ENCODE data around the gene UBQLN4. TPM values are rescaled to one million over a fixed set of nuclear protein-coding genes. Genes with fewer than 3 reads are reported as not detected.
"Not testable (repeated sequence)": the region's sequence is repeated elsewhere in the genome, so short reads cannot be mapped to it uniquely, and the experiment has no call there.

Gene UBQLN4
- polyA plus RNA-seq, 4 donors: 46.9 to 61.7 (median 51.8) TPM

- DNase-seq (ENCODE audit: low read depth in 4 of 4, low spot score in 2 of 4): no peak
Observed at GRCh38 chr1:156081180-156081916, 27.8 kb upstream of the UBQLN4 start.

DNA sequence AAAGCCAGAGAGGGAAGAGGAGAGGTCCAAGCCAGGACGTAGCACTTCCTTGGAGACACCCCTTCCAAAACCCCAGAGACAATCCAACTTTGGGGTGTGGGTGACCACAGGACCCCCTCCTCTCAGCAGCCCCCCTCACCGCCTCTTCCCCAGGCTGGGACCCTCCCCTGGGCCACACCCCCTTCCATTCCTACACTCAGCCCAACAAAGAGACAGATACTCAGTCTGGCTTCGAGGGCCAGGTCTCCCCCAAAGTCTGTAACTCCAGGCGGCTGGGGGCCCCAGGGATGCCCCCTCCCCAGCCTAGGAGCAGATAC, 27.2 kb upstream of the UBQLN4 start:
- DNase-seq (ENCODE audit: low read depth in 4 of 4, low spot score in 2 of 4): no peak

DNA sequence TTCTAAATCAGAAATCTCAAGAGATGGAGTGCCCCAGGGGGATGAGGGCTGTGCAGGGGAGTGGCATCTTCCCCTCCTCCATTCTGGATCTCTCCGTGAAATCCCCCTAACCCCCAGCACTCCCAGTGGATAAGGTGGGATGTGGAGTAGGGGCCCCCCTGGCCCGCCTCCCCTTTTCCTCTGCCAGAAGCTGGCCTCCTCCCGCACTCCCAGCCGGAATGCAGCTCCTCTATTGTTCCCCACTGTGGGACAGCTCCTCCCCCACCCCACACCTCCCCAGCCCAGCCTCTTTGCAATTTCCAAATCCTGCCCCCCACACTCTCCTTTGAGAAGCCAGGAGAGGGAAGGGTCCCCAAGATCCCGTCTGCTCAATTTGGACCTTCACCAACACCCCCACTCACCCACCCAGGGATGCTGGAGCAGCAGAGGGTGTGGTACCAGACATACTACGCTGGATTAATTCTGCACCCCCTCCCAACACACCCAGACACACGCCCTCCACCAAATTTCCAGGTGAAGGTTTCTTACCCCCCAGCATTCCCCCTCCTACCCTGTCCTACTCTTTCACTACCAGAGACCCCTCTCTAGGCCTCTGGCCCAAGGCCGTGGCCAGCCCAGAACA, 26.8 kb upstream of the UBQLN4 start:
- DNase-seq (ENCODE audit: low read depth in 4 of 4, low spot score in 2 of 4): no peak

- no peak for DNase-seq (ENCODE audit: low read depth in 4 of 4, low spot score in 2 of 4)
Observed at GRCh38 chr1:156079762-156080161, 26.2 kb upstream of the UBQLN4 start.

DNA sequence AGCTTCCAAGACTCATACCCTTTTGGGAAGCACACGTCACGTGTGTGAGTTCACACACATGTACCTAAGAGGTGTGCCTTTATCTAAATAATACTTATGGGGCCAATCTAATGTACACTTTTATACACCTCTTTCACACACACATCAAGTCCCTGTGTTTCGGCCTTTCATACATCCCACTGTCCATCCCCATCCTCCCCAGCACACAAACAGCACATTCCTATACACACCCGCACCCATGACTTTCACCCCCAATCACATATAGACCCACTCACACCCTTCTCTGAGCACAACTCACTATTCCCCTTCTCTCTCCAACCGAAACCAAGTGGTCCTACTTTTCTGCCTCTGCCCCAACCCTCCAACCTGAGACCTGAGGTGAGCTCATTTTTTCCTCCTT, 25.1 kb upstream of the UBQLN4 start:
- no peak for DNase-seq (ENCODE audit: low read depth in 4 of 4, low spot score in 2 of 4)

DNA sequence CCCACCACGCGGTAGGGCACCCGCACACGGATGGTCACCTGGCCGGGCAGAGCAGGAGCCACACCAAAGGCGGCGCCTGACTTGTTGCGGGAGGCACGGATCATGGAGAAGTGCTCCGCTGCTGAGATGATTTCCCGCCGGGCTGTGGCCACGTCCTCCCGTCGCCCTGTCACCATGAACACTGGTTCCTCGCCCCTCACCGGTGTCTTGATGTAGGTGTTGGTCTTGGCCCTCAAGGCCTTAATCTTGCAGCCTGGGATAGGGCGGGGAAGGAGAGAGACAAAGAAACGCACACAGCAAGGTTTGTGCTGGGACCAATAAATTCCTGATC, 23.8 kb upstream of the UBQLN4 start:
- no peak for DNase-seq (ENCODE audit: low read depth in 4 of 4, low spot score in 2 of 4)

DNA sequence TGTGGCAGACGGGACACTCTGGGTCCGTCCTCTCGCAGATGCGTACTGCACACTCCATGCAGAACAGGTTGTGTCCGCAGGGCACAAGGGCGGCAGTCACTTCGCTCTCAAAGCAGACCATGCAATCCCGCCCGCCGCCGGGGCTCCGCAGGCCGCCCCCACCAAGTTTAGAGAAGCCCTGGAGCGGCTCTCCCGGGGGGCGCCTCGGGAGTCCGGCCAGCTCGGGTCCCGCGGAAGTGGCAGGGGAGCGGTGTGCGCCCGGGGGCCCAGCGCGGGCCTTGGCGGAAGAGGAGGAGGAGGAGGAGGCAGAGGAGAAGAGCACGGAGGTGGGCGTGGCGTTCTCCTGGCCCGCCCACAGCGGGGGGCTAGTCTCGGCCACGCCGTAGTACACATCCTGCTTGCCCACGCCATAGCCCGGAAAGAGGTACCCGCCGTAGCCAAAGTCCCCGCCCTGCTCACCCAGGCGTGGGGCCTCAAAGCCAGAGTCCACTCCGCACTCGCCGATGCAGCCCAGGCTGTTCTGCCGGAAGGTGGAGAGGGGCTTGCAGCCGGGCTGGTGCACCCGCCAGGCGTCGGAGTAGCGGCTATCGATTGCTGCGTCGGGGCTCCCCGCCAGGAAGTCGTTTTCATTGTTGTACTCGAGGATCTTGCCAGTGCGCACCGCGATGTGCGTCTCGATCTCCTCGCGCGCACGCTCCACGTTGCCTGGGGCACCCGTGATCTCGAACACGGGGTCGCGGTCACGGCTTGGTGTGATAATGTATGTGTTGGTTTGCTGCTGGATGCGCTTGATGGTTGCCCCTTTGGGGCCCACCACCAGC, 23.2 kb upstream of the UBQLN4 start:
- DNase-seq (ENCODE audit: low read depth in 4 of 4, low spot score in 2 of 4): no peak

DNA sequence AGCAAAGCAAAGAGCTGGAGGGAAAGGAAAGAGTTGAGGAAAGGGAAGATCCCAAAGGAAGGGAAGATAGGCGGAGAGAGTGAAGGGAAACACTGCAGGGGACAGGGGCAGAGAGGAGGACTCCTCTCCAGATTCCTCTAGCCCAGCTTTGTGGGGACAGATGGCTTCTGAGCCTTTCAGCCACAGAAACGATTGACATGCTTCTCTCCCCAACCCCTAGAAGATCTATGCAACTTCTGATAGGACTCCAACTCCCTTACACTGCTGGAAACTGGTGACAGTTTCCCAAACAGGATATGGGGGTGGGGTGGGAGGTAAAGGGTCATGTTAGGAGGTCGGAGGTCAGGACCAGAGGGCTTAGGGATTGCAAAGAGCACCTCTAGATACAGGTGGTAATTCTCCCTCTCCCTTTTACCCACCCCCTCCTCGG, 22.2 kb upstream of the UBQLN4 start:
- no peak for DNase-seq (ENCODE audit: low read depth in 4 of 4, low spot score in 2 of 4)

GRCh38 chr1:156075162-156075561, 21.6 kb upstream of the UBQLN4 start:
- no peak for DNase-seq (ENCODE audit: low read depth in 4 of 4, low spot score in 2 of 4)

GRCh38 chr1:156074661-156075060, 21.1 kb upstream of the UBQLN4 start:
- DNase-seq (ENCODE audit: low read depth in 4 of 4, low spot score in 2 of 4): no peak

- no peak for DNase-seq (ENCODE audit: low read depth in 4 of 4, low spot score in 2 of 4)
Observed at GRCh38 chr1:156073740-156074139, 20.1 kb upstream of the UBQLN4 start.

DNA sequence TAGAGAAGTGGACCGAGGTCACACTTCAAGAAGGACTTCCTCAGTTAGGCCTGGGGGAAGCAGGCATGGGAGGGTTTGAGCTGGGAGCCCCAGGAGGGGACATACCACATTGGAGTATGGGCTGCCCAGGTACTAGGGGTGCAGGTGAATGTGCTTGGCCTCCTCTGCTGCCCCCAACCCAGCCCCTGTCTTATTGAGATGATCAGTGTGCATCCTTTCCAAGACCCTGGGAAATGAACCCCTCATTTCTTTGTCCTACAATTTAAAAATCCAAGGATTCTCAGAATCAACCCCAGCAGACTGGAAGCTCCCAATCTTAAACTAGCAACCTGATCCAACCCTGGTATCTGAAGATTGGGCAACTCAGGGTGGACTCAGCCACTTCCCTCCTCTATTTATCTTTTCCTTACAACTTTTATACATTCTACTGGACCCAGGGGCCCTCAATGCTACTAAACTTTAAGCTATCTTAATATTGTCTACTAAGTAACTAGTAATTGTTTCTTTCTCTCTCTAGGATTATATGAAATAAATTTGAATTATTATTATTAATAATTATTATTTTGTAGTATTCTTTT, 19.6 kb upstream of the UBQLN4 start:
- no peak for DNase-seq (ENCODE audit: low read depth in 4 of 4, low spot score in 2 of 4)

DNA sequence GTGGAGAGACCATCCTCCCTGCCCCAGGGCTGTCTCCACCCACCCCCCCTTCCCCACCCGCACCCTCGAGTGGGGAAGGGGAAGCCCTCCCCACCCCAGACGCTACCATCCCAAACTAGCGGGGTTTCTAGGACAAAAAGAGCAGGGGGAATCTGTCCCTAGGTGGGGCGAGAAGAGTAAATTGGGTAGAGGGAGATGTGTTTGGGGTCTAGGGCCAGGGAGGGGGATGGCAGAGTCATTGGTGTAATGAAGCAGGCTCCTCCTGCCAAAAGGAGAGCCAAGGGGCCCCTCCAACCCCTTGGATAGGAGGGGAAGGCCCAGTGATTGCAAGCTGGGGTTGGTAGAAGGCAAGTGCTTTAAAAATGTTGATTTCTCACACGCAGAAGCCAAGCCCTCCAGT, 18.7 kb upstream of the UBQLN4 start:
- DNase-seq (ENCODE audit: low read depth in 4 of 4, low spot score in 2 of 4): no peak

- not testable (repeated sequence) for DNase-seq (ENCODE audit: low read depth in 4 of 4, low spot score in 2 of 4)
Observed at GRCh38 chr1:156071332-156071816, 17.8 kb upstream of the UBQLN4 start.

DNA sequence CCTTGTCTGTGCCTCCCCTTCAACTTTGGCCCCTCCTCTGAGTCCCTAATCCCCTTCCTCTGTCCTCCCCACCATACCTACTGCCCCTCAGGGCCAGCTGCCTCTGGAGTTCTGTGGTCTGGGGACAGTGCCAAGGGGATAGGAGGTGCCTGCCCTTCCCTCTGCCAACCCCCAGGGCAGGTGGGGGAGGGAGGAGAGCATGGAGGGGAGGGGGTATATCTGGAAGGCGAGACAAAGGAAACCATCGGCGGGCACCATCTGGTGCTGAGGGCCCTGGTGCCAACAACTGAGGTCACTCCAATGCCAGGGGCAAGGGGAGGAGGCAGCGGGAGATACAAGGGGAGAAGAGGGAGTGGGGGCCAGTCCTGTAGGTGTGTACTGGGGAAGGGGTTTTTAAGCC, 16.9 kb upstream of the UBQLN4 start:
- no peak for DNase-seq (ENCODE audit: low read depth in 4 of 4, low spot score in 2 of 4)

- DNase-seq (ENCODE audit: low read depth in 4 of 4, low spot score in 2 of 4): no peak
Observed at GRCh38 chr1:156069490-156070455, 16.2 kb upstream of the UBQLN4 start.

DNA sequence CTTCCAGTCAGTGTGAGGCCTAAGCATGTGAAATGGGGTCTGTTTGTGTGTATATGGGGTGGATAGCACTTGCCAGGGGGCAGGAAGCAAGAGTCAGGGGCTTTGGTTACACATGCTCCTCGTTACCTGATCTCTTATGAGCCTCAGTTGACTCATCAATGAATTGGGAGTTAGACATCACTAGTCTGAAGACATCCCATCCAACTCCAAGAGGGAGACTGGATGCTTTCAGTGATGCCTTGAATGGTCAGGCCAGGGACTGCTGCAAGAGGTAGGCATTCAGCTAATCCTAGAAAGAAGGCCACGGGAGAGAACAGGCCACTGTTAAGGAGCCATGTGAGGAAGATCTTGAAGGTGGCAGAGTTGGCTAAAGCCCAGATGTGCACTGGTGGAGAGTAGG, 13.7 kb upstream of the UBQLN4 start:
- no peak for DNase-seq (ENCODE audit: low read depth in 4 of 4, low spot score in 2 of 4)

- DNase-seq (ENCODE audit: low read depth in 4 of 4, low spot score in 2 of 4): no peak
Observed at GRCh38 chr1:156065871-156066270, 12.3 kb upstream of the UBQLN4 start.

DNA sequence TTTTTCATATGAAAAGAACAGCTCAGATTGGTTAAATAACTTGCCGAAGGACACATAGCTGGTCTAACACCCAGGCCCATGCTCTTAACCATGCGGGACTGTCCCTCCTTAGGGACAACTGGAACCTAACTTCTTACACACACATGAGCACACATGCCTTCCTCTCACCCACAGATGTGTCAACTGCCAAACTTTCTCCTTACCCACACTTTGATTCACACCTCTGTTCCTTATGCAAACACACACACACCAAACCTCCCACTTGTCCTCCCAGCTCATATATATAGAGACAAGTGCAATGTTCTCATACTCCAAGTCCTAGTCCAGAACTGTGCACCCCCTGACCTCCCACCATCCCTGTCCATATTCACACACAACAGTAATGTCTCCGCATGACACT, 11.6 kb upstream of the UBQLN4 start:
- DNase-seq (ENCODE audit: low read depth in 4 of 4, low spot score in 2 of 4): no peak

DNA sequence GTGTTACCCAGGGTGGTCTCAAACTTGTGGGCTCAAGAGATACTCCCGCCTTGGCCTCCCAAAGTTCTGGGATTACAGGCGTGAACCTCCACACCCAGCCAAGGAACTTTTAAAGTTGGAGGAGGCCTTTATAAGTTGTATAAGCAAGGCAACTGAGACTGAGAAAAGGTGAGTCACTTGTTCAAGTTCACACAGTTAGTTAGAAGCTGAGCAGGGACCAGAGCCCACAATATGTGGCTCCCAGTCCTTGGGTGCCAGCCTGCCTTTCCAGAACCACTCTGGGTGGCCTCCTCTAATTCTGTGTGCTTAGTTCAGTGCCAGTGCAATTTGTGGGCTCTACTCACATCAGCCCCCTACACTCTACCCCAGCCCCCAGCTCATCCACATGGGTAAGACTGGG, 11.0 kb upstream of the UBQLN4 start:
- no peak for DNase-seq (ENCODE audit: low read depth in 4 of 4, low spot score in 2 of 4)

DNA sequence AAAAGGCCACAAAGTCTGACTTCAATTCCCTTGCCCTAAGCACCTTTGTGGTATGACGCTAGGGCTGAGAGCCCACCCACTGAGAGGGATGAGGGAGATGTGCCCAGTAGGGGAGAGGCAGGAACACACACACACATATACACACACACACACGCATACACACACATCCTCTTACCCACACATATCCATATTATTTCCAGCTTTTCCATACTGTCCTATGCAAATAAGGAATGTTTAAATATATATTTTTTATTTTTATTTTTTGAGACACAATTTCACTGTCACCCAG, 10.3 kb upstream of the UBQLN4 start:
- DNase-seq (ENCODE audit: low read depth in 4 of 4, low spot score in 2 of 4): no peak

Measured in left renal cortex interstitium (tissue), 4 donors.